GM20431 (cell line): ENCODE results near the gene CDX2.

Experiments
- in situ Hi-C: fragments of 300-500 bp; cut with MseI, MboI; formaldehyde crosslinking; loops from one replicate; pipeline ENCODE4 v1.15.0; 2020; ENCODE audit warnings: low sequenced_read_pairs; ENCODE audit not compliant: unreplicated experiment

CDX2 gene

GRCh38 chr13:27967203-27967735 lies 1.8 kb downstream of the CDX2 start:
- in situ Hi-C loops = loop anchor here (25.0 kb wide), 2 partner anchors 130 to 430 kb away; no protein-coding TSS in a partner anchor

GRCh38 chr13:27966641-27967202 lies 2.4 kb downstream of the CDX2 start:
- in situ Hi-C loops = loop anchor here (25.0 kb wide), 2 partner anchors 129 to 429 kb away; no protein-coding TSS in a partner anchor

- in situ Hi-C loops = loop anchor here (25.0 kb wide), 2 partner anchors 129 to 429 kb away; no protein-coding TSS in a partner anchor
Measured at GRCh38 chr13:27965740-27966640, 3.1 kb downstream of the CDX2 start.

- in situ Hi-C loops = loop anchor here (25.0 kb wide), 2 partner anchors 128 to 428 kb away; no protein-coding TSS in a partner anchor
Measured at GRCh38 chr13:27965343-27965739, 3.8 kb downstream of the CDX2 start.

GRCh38 chr13:27964741-27965323 lies 4.3 kb downstream of the CDX2 start:
- in situ Hi-C loops = loop anchor here (25.0 kb wide), 2 partner anchors 128 to 428 kb away; no protein-coding TSS in a partner anchor

GRCh38 chr13:27964206-27964605 lies 4.9 kb downstream of the CDX2 start:
- in situ Hi-C loops = loop anchor here (25.0 kb wide), 2 partner anchors 127 to 427 kb away; no protein-coding TSS in a partner anchor

GRCh38 chr13:27963491-27963890 lies 5.6 kb downstream of the CDX2 start:
- in situ Hi-C loops = loop anchor here (25.0 kb wide), 2 partner anchors 126 to 426 kb away; no protein-coding TSS in a partner anchor

GRCh38 chr13:27962982-27963381 lies 6.1 kb downstream of the CDX2 start:
- in situ Hi-C loops = loop anchor here (25.0 kb wide), 2 partner anchors 126 to 426 kb away; no protein-coding TSS in a partner anchor

GRCh38 chr13:27962128-27962841 lies 6.8 kb downstream of the CDX2 start:
- in situ Hi-C loops = loop anchor here (25.0 kb wide), 2 partner anchors 125 to 425 kb away; no protein-coding TSS in a partner anchor

GRCh38 chr13:27961227-27962085 lies 7.7 kb downstream of the CDX2 start:
- in situ Hi-C loops = loop anchor here (25.0 kb wide), 2 partner anchors 124 to 424 kb away; no protein-coding TSS in a partner anchor

- in situ Hi-C loops = loop anchor here (25.0 kb wide), 2 partner anchors 123 to 423 kb away; no protein-coding TSS in a partner anchor
Measured at GRCh38 chr13:27960362-27961226, 8.5 kb downstream of the CDX2 start.

GRCh38 chr13:27959976-27960361 lies 9.1 kb downstream of the CDX2 start:
- in situ Hi-C loops = loop anchor here (25.0 kb wide), 2 partner anchors 123 to 423 kb away; no protein-coding TSS in a partner anchor

- in situ Hi-C loops = loop anchor here (25.0 kb wide), 2 partner anchors 119 to 419 kb away; no protein-coding TSS in a partner anchor
Measured at GRCh38 chr13:27956576-27957300, 12.4 kb downstream of the CDX2 start.

- in situ Hi-C loops = loop anchor here (25.0 kb wide), 2 partner anchors 118 to 418 kb away; no protein-coding TSS in a partner anchor
Measured at GRCh38 chr13:27955014-27955591, 14.0 kb downstream of the CDX2 start.

- in situ Hi-C loops = loop anchor here (25.0 kb wide), 2 partner anchors 117 to 417 kb away; no protein-coding TSS in a partner anchor
Measured at GRCh38 chr13:27954406-27954851, 14.7 kb downstream of the CDX2 start.
